Astrocyte of the cerebellum (primary cell): ENCODE results near the gene EPS8.

Experiments used
- DNase-seq: peaks from one replicate; pipeline ENCODE4 v3.0.0-alpha.2; 2011; ENCODE audit warnings: low read depth
- H3K4me3 ChIP-seq: 2 replicates; pipeline ENCODE4 v1.5.1; 2011; ENCODE audit warnings: mild to moderate bottlenecking, low read depth, low read length, moderate library complexity
- CTCF ChIP-seq: IDR thresholded peaks from 2 replicates; pipeline ENCODE4 v1.5.1; 2012; ENCODE audit warnings: low read length, low read depth, moderate library complexity, mild to moderate bottlenecking; ENCODE audit errors: missing control alignments
- in situ Hi-C: cut with HindIII; loops from 2 replicates; pipeline ENCODE4 v1.10.0; 2017; ENCODE audit warnings: low sequenced_read_pairs

The EPS8 gene

GRCh38 chr12:15717940-15718567 is 71.1 kb downstream of the EPS8 start:
- TF ChIP-seq CTCF = no peak
- no peak overlapping the region for H3K4me3 ChIP-seq
- DNase-seq = no peak
- in situ Hi-C loops = no loop called here

GRCh38 chr12:15716581-15716980 is 72.6 kb downstream of the EPS8 start:
- no peak overlapping the region for H3K4me3 ChIP-seq
- no peak for TF ChIP-seq CTCF
- in situ Hi-C loops = no loop called here
- no peak for DNase-seq

GRCh38 chr12:15714256-15714655 is 74.9 kb downstream of the EPS8 start:
- no peak for TF ChIP-seq CTCF
- H3K4me3 ChIP-seq = no peak overlapping the region
- in situ Hi-C loops = no loop called here
- DNase-seq = no peak

- no peak for DNase-seq
- no peak for TF ChIP-seq CTCF
- in situ Hi-C loops = no loop called here
- no peak overlapping the region for H3K4me3 ChIP-seq
These were observed 76.1 kb downstream of the EPS8 start for GRCh38 chr12:15712823-15713660.

GRCh38 chr12:15712160-15712559 is 77.0 kb downstream of the EPS8 start:
- DNase-seq = no peak
- H3K4me3 ChIP-seq = no peak overlapping the region
- no peak for TF ChIP-seq CTCF
- in situ Hi-C loops = no loop called here

- no peak for TF ChIP-seq CTCF
- no peak for DNase-seq
- in situ Hi-C loops = no loop called here
These were observed 78.2 kb downstream of the EPS8 start for GRCh38 chr12:15710860-15711510.

More at GRCh38 chr12:15710860-15711510, 78.2 kb downstream of the EPS8 start:
- H3K4me3 ChIP-seq = no peak overlapping the region
